EH (cell line): ENCODE data around the gene PLOD2.

Experiments used
- DNase-seq: peaks from one replicate; pipeline ENCODE4 v3.0.0-alpha.2; 2015; ENCODE audit warnings: low read depth

PLOD2 gene

GRCh38 chr3:146166415-146166821 lies 5.4 kb upstream of the PLOD2 start:
- peak; percentile 94 for DNase-seq

- DNase-seq, result no peak
Observed at GRCh38 chr3:146165877-146166276, 4.9 kb upstream of the PLOD2 start.

- peak; percentile 90 for DNase-seq
Observed at GRCh38 chr3:146164971-146165769, 4.2 kb upstream of the PLOD2 start.

GRCh38 chr3:146164506-146164905 lies 3.5 kb upstream of the PLOD2 start:
- no peak for DNase-seq

- DNase-seq, result no peak
Observed at GRCh38 chr3:146164071-146164470, 3.1 kb upstream of the PLOD2 start.

- peak; percentile 96 for DNase-seq
Observed at GRCh38 chr3:146163584-146163983, 2.6 kb upstream of the PLOD2 start.

GRCh38 chr3:146162561-146162960 lies 1.6 kb upstream of the PLOD2 start:
- no peak for DNase-seq

GRCh38 chr3:146161663-146162002 lies 649 bp upstream of the PLOD2 start:
- peak; percentile 82 for DNase-seq

GRCh38 chr3:146160321-146160963 lies 542 bp downstream of the PLOD2 start:
- DNase-seq, result peak; percentile 85

GRCh38 chr3:146159616-146160320 lies 1.2 kb downstream of the PLOD2 start:
- no peak for DNase-seq

GRCh38 chr3:146159037-146159436 lies 1.9 kb downstream of the PLOD2 start:
- peak; percentile 64 for DNase-seq

GRCh38 chr3:146157325-146158060 lies 3.5 kb downstream of the PLOD2 start:
- DNase-seq, result no peak

- DNase-seq, result no peak
Observed at GRCh38 chr3:146156666-146157314, 4.2 kb downstream of the PLOD2 start.

- DNase-seq, result no peak
Observed at GRCh38 chr3:146156095-146156494, 4.9 kb downstream of the PLOD2 start.

GRCh38 chr3:146154995-146155394 lies 6.0 kb downstream of the PLOD2 start:
- DNase-seq, result no peak

- no peak for DNase-seq
Observed at GRCh38 chr3:146154316-146154715, 6.7 kb downstream of the PLOD2 start.

GRCh38 chr3:146153429-146153828 lies 7.6 kb downstream of the PLOD2 start:
- no peak for DNase-seq

- DNase-seq, result no peak
Observed at GRCh38 chr3:146152834-146153233, 8.2 kb downstream of the PLOD2 start.

- no peak for DNase-seq
Observed at GRCh38 chr3:146148468-146148931, 12.5 kb downstream of the PLOD2 start.

- DNase-seq, result no peak
Observed at GRCh38 chr3:146145642-146146041, 15.3 kb downstream of the PLOD2 start.

- peak; percentile 65 for DNase-seq
Observed at GRCh38 chr3:146142757-146143156, 18.2 kb downstream of the PLOD2 start.
